Heart right ventricle (tissue), 16 donors: Measurements from ENCODE around the gene PLCB2. TPM values are rescaled to one million over a fixed set of nuclear protein-coding genes. Genes with fewer than 3 reads are reported as not detected.

Experiments
- ATAC-seq, 8 donors: fragments of 200-7000 bp; cut with Tn5 transposase; one replicate each; pipeline ENCODE4 v1.9.1; 2020; ENCODE audit warnings: mild to moderate bottlenecking in 8 of 8, moderate library complexity in 8 of 8, moderate number of reproducible peaks in 1 of 8
- DNase-seq, 2 donors: peaks; one replicate each; pipeline ENCODE4 v3.0.0-alpha.2; 2020
- H3K27ac ChIP-seq, 10 donors: fragments of 200-600 bp; sonication (generic) in 2 of 10; one replicate each; pipeline versions ENCODE4 v1.5.0 to v1.8.0; 2020 to 2022; ENCODE audit warnings: mild to moderate bottlenecking in 3 of 10
- H3K27me3 ChIP-seq, 7 donors: fragments of 200-600 bp; one replicate each; pipeline ENCODE4 v1.8.0; 2021 to 2022; ENCODE audit warnings: mild to moderate bottlenecking in 2 of 7
- H3K36me3 ChIP-seq, 9 donors: fragments of 200-600 bp; sonication (generic) in 1 of 9; one replicate each; pipeline versions ENCODE4 v1.5.0 to v1.8.0; 2020 to 2022; ENCODE audit warnings: mild to moderate bottlenecking in 2 of 9
- H3K4me1 ChIP-seq, 9 donors: fragments of 200-600 bp; sonication (generic) in 1 of 9; one replicate each; pipeline versions ENCODE4 v1.5.0 to v1.8.0; 2020 to 2022; ENCODE audit warnings: mild to moderate bottlenecking in 4 of 9
- H3K4me3 ChIP-seq, 10 donors: fragments of 200-600 bp; sonication (generic) in 2 of 10; one replicate each; pipeline versions ENCODE4 v1.5.0 to v1.8.0; 2020 to 2022; ENCODE audit warnings: mild to moderate bottlenecking in 7 of 10, moderate library complexity in 2 of 10
- H3K9me3 ChIP-seq, 11 donors: fragments of 200-600 bp in 10 of 11; sonication (generic) in 2 of 11; one replicate each; pipeline versions ENCODE4 v1.5.0 to v1.8.0; 2013 to 2022; ENCODE audit warnings: mild to moderate bottlenecking in 2 of 11, control low read depth in 1 of 11, moderate library complexity in 1 of 11
- CTCF ChIP-seq, 9 donors: fragments of 200-600 bp; sonication (generic) in 2 of 9; IDR thresholded peaks; one replicate each; pipeline versions ENCODE4 v1.5.0 to v1.8.0; 2021 to 2022; ENCODE audit warnings: antibody characterized with exemption in 9 of 9, mild to moderate bottlenecking in 5 of 9, moderate library complexity in 1 of 9
- WGBS, 2 donors: extraction: QIAGEN DNeasy Blood & Tissue Kit; methylation state at CpG; one replicate each; pipeline ENCODE4 v1.1.7; 2013; ENCODE audit warnings: inconsistent platforms in 1 of 2; 5-methylcytosine and 5-hydroxymethylcytosine counted together
- intact Hi-C, 10 donors: fragments of 100-400 bp; cut with DNase I; formaldehyde crosslinking; loops; one replicate each; pipeline versions ENCODE4 v1.11.1 to v1.14.2; 2022
- polyA plus RNA-seq, 2 donors: library from polyadenylated mRNA; stranded (reverse); fragments of 200-250 nt; gene quantifications; one replicate each; pipeline ENCODE4 v1.2.3, GENCODE V29; 2013
- total RNA-seq, 10 donors: library from RNA; stranded (reverse); fragmentation: NEBNext Ultra II Directional in 3 of 10; extraction: Animal tissue kit (Norgen Biotek cat#: 25700) in 3 of 10; gene quantifications; one replicate each; pipeline versions ENCODE4 v1.2.1 to v1.2.4, GENCODE V29; 2021 to 2023
- donor health status: Arrhythmogenic right ventricular cardiomyopathy.
- donor health status: ischemic (EF 13 %, LVEDD 7.1; RV severe dilation, severe dysfunction).
- donor health status: healthy with polysubstance abuse.
- donor health status: DM: no; HTN: yes; CAD: no.
- donor health status: DM: no; HTN: no; CAD: no.
- donor health status: ischemic (EF 25% LVEDD 6.9; RV normal size, moderate dysfunction).
- donor health status: ischemic (EF 25% LVEDD 5.7; RV mildly dilated, moderate dysfunction).
- donor health status: healthy.
- donor health status: DM: yes; HTN: yes; CAD: no.
- donor health status: Ischemic cardiomyopathy.
- donor health status: ischemic (EF 35%, LVEDD 5.7; RV mildly dilated, moderate dysfunction).
- donor health status: nonischemic (EF 11% LVEDD 7.7; RV severe dilation, severe dysfunction).
- donor health status: DM: yes; HTN: yes; CAD: no.
- donor health status: PGD.
- donor health status: ischemic (EF 29% LVEDD 5.4; RV normal size, mild dysfunction).
- donor health status: nonischemic (EF 23%, LVEDD 6.1; RV moderate dilation, normal function).

The PLCB2 gene
- total and polyA plus RNA-seq, 12 donors, result 1.2 to 24.4 (median 4.9) TPM

- Histone ChIP-seq H3K27me3 (peaks cover 0 to 3% (median 0%) of the 10 kb centered on the region in 7 donors), H3K4me3 (no peak overlapping the region), H3K9me3 (no peaks in the 10 kb centered on the region), H3K36me3 (no peaks in the 10 kb centered on the region), H3K4me1 (peaks cover 0 to 45% (median 7%) of the 10 kb centered on the region in 9 donors), H3K27ac (no peak overlapping the region)
- peak; percentile 47 to 86 (median 80) for TF ChIP-seq CTCF (IDR thresholded peaks at IDR 0.05)
- DNase-seq (peak; percentile 63 to 68), ATAC-seq (peak; percentile 40 to 82 (median 74))
- intact Hi-C loops, result loop anchor here in 9 of 10 donors (1.0 to 10.0 kb wide), 6 partner anchors 27 to 115 kb away; partner anchors contain the start of gene ANKRD63 (in 1 of the 9)
- 13 to 18% methylated on average over 4 of the region's 4 CpGs for WGBS, 2 donors
Measured at GRCh38 chr15:40310001-40310959, 2.5 kb upstream of the PLCB2 start.

GRCh38 chr15:40309344-40309862, 1.7 kb upstream of the PLCB2 start:
- Histone ChIP-seq H3K4me1 (peaks cover 0 to 48% (median 7%) of the 10 kb centered on the region in 9 donors), H3K27me3 (peaks cover 0 to 3% (median 0%) of the 10 kb centered on the region in 7 donors), H3K36me3 (no peaks in the 10 kb centered on the region), H3K4me3 (peak overlapping the region in 1 of 10 donors; percentile 60), H3K27ac (peak overlapping the region in 1 of 10 donors; percentile 98), H3K9me3 (no peaks in the 10 kb centered on the region)
- intact Hi-C loops, result no loop called here
- 74 to 82% methylated on average over 8 of the region's 8 CpGs for WGBS, 2 donors
- no peak for TF ChIP-seq CTCF (IDR thresholded peaks at IDR 0.05)
- DNase-seq (no peak), ATAC-seq (no peak)

GRCh38 chr15:40306908-40307307, 827 bp downstream of the PLCB2 start:
- TF ChIP-seq CTCF (IDR thresholded peaks at IDR 0.05), result no peak
- no peak for DNase-seq
- intact Hi-C loops, result no loop called here
- Histone ChIP-seq H3K27ac (peak overlapping the region in 3 of 10 donors; percentile 19 to 98 (median 34)), H3K4me1 (peaks cover 2 to 49% (median 3%) of the 10 kb centered on the region in 9 donors), H3K36me3 (peaks cover 0 to 19% (median 0%) of the 10 kb centered on the region in 9 donors), H3K27me3 (peaks cover 0 to 3% (median 0%) of the 10 kb centered on the region in 7 donors), H3K4me3 (peak overlapping the region in 7 of 10 donors; percentile 10 to 60 (median 35)), H3K9me3 (no peaks in the 10 kb centered on the region)
- WGBS, 2 donors, result 86 to 89% methylated on average over 7 of the region's 7 CpGs
- no peak for ATAC-seq

GRCh38 chr15:40306371-40306770, 1.4 kb downstream of the PLCB2 start:
- intact Hi-C loops, result no loop called here
- 88 to 92% methylated on average over 5 of the region's 5 CpGs for WGBS, 2 donors
- H3K4me1 ChIP-seq, result peaks cover 2 to 54% (median 7%) of the 10 kb centered on the region in 9 donors
- no peak for DNase-seq
- peak overlapping the region in 1 of 10 donors; percentile 98 for H3K27ac ChIP-seq
- peak overlapping the region in 7 of 10 donors; percentile 10 to 60 (median 35) for H3K4me3 ChIP-seq
- H3K36me3 ChIP-seq, result peaks cover 0 to 24% (median 0%) of the 10 kb centered on the region in 9 donors
- TF ChIP-seq CTCF (IDR thresholded peaks at IDR 0.05), result no peak
- peak in 1 of 8 donors; percentile 20 for ATAC-seq
- peaks cover 0 to 3% (median 0%) of the 10 kb centered on the region in 7 donors for H3K27me3 ChIP-seq
- no peaks in the 10 kb centered on the region for H3K9me3 ChIP-seq
